Measurements from ENCODE around the gene PARN.

DNA sequence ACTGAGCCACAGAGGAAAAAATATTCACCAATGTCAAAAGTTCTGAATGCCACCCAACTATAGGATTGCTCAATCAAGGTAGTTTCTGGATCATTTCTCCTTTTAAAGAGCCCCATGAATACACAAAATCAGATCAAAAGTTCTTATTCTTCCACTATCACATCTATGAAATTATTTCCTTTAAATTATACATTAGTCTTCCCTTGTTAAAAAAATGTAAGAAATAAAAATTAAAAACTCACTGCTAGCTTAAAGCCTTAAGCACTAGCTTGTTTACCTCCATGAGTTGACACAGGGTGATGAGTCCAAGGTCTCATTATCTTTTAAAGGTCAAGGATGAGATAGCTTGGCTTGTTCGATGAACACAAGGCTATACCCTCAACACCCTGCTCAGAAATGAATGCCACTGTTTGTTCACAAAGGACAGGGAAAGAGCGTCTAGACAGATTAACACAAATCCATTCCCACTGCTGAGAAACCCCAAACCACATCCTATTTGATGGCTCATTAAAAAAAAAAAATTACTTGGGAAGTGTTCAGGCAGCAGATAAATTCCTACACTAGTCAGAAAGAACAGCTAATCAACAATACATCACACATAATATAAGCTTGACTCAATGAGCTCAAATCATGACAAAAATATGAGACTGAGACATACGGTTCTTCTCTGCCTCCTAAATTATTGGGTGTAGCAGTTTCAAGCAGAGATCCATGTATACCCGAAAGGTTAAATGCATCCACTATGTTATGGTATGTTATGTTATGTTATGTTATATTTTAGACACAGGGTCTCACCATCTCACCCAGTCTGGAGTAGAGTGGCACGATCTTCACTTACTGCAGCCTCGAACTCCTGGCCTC, 118.9 kb downstream of the PARN start:
- TF ChIP-seq, protein P1, sequence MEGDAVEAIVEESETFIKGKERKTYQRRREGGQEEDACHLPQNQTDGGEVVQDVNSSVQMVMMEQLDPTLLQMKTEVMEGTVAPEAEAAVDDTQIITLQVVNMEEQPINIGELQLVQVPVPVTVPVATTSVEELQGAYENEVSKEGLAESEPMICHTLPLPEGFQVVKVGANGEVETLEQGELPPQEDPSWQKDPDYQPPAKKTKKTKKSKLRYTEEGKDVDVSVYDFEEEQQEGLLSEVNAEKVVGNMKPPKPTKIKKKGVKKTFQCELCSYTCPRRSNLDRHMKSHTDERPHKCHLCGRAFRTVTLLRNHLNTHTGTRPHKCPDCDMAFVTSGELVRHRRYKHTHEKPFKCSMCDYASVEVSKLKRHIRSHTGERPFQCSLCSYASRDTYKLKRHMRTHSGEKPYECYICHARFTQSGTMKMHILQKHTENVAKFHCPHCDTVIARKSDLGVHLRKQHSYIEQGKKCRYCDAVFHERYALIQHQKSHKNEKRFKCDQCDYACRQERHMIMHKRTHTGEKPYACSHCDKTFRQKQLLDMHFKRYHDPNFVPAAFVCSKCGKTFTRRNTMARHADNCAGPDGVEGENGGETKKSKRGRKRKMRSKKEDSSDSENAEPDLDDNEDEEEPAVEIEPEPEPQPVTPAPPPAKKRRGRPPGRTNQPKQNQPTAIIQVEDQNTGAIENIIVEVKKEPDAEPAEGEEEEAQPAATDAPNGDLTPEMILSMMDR (IDR thresholded peaks at IDR 0.05): no peak
- TF ChIP-seq POLR2AphosphoS5 (IDR thresholded peaks at IDR 0.05): no peak
- no peak for TF ChIP-seq POLR2A (IDR thresholded peaks at IDR 0.05)

Measured in prostate gland (tissue), 2 donors.